HG03039 (cell line): ENCODE results near the gene CDC45.
"Not testable (repeated sequence)": the region's sequence is repeated elsewhere in the genome, so short reads cannot be mapped to it uniquely, and the experiment has no call there.

Experiments
- ATAC-seq: cut with Tn5 transposase; IDR thresholded peaks from one replicate; pipeline ENCODE4 v1.9.1; 2021; ENCODE audit warnings: mild to moderate bottlenecking, moderate library complexity; ENCODE audit not compliant: unreplicated experiment

CDC45 gene

DNA sequence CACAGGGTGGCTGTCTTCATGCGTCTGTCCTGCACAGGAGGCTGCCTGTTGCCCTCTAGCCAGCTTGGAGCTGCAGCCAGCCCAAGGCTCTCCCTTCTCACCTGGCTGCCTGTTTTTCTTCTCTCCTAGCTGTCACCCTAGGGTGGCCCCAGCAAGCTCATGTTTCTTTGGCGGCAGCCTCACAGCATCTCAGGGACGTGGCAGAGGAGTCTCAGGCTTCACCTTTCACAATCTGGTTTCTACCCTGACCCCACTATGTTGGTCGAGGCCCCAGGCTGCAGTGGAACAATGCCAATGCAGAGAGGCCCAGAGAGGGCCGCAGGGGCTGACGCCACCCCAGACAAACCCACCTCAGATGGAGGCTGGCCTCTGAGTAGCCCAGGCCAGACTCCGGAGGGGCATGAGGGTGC lies 47.0 kb downstream of the CDC45 start:
- no peak for ATAC-seq

- ATAC-seq = no peak
These were observed 47.6 kb downstream of the CDC45 start for GRCh38 chr22:19527321-19527721.

DNA sequence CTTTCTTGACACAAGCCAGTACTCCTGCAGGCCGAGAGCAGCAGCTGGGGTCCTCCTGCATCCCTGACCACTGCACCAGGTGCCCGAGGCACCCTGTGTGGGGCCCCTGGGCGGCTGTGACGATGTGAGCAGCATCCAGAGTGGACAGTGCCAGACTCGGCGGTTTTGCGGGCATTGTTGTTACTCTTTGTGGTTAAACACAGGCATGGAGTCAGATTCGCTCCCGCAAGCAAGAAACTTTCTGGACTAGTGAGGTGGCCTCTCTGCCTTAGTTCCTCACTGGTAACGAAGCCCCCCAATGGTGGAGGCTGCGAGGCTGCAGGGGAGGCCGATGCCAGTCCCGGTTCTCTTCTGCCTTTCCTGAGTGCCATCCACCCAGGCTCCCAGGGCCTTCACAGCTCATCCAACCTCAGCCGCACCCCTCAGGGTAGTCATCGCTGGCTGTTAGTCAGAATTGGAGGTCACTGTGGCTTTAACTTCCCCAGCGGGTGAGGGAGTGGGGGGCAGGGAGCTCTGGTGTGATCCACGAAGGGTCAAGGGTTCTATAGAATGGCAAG lies 48.2 kb downstream of the CDC45 start:
- ATAC-seq = no peak

DNA sequence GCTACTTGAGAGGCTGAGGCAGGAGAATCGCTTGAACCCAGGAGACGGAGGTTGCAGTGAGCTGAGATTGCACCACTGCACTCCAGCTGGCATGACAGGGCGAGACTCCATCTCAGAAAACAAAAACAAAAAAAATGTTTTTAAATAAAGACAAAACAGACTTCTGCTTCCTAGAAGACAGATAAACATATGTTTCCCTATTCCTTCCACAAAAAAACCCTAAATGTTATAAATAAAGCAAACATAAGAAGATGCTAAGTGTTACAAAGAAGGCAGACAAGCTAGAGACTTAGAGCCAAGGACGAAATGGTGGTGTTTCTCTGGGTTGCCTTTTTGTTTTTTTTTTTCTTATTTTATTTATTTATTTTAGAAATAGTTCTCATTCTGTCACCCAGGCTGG lies 50.1 kb downstream of the CDC45 start:
- no peak for ATAC-seq

- no peak for ATAC-seq
These were observed 51.0 kb downstream of the CDC45 start for GRCh38 chr22:19530751-19531150.

- ATAC-seq = not testable (repeated sequence)
These were observed 51.6 kb downstream of the CDC45 start for GRCh38 chr22:19531327-19531726.

GRCh38 chr22:19533049-19533626 lies 53.4 kb downstream of the CDC45 start:
- no peak for ATAC-seq

DNA sequence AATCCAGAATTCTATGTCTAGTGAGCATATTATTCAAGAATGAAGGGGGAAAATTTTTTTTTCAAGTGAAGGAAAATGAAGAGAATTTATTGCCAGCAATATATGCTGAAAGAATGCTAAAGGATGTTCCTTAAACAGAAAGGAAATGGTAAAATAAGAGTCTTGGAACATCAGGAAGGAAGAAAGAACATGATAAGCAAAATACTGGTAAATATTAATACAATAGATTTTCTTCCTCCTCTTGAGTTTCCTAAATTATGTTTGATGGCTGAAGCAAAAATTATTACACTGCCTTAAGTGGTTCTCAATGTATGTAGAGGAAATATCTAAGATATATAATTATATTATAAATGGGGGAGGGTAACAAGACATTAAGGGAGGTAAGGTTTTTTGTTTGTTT lies 54.1 kb downstream of the CDC45 start:
- ATAC-seq = no peak

- no peak for ATAC-seq
These were observed 55.3 kb downstream of the CDC45 start for GRCh38 chr22:19535001-19535400.

- no peak for ATAC-seq
These were observed 56.8 kb downstream of the CDC45 start for GRCh38 chr22:19536564-19536963.

DNA sequence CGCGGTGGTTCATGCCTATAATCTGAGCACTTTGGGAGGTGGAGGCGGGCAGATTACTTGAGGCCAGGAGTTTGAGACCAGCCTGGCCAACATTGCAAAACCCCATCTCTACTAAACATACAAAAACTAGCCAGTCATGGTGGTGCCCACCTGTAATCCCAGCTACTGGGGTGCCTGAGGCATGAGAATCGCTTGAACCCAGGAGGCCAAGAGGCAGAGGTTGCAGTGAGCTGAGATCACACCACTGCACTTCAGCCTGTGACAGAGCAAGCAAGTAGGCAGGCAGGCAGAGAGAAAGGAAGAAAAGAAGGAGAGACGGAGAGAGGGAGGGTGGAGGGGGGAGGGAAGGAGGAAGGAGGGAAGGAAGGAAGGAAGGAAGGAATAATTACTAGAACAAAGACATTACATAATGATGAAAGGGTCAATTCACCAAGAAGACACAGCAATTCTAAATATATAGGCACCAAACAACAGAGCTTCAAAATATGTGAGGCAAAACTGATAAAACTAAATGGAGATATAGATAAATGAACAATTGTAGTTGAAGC lies 58.3 kb downstream of the CDC45 start:
- no peak for ATAC-seq

DNA sequence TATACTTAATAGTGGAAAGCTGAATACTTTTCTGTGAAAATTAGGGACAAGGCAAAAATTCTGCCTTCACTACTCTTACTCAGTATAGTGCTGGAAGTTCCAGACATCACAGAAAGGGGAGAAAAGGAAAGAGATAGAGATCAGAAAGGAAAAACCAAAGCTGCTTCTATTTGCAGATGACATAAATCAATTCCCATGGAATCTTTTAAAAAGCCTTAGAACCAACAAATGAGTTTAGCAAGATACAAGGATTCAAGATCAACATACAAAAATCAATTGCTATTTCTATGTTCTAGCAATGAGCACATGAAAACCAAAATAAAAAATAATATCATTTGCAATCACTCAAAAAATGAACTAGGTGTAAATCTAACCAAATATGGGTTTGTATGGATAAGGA lies 60.7 kb downstream of the CDC45 start:
- no peak for ATAC-seq

DNA sequence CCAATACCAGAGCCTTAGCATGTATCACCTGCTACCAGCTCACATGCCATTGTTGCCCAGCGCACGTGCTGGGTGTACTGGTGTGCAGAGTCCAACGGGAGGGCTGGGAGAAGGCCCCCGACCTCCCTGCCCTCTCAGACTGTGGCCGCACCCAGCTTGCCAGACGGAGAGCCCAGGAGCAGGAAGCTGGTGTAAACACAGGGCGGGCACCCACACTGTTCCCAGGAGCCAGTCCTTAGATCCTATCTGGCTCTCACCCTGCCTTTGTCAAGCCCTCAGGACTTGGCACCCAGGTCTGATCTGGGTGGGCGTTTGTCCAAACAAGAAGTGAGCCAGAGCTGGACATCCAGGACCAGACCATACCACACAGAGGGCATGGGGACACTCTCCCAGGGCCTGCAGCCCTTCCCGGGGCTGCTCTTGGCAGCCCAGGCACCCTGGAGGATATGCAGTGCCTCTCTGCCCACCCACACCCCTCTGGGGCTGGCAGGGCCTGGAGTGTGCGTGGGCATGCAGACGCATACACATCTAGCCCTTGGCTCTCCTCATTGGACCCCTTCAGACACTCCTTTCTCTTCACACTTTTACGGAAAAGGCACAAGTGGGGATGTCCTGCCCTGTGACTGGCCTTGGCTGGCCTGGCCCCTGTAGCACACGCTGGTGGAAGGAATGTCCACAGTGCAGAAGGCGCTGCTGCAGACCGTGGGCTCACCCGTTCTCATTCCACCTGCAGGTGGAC lies 64.4 kb downstream of the CDC45 start:
- no peak for ATAC-seq

DNA sequence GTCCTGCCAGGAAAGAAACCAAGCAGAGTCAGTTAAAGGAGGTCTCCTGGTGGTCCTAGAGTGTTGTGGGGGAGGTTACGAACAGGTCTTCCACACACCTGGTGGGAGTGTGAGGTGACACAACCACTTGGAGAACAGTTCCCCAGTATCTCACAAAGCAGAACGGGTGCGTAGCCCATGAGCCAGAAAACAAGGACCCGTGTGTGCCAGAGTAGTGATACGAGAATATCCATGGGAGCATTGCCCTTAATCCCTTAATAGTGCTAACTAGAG lies 66.2 kb downstream of the CDC45 start:
- ATAC-seq = no peak

DNA sequence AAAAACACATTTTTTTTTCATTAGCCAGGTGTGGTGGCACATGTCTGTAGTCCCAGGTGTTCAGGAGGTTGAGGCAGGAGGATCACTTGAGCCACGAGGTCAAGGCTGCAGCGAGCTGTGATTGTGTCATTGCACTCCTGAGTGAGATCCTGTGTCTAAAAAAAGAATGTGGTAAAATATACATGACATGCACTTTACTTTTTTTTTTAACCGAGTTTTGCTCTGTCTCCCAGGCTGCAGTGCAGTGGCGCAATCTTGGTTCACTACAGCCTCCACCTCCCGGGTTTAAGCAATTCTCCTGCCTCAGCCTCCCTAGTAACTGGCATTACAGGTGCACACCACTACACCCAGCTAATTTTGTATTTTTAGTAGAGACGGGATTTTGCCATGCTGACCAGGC lies 67.0 kb downstream of the CDC45 start:
- ATAC-seq = no peak

DNA sequence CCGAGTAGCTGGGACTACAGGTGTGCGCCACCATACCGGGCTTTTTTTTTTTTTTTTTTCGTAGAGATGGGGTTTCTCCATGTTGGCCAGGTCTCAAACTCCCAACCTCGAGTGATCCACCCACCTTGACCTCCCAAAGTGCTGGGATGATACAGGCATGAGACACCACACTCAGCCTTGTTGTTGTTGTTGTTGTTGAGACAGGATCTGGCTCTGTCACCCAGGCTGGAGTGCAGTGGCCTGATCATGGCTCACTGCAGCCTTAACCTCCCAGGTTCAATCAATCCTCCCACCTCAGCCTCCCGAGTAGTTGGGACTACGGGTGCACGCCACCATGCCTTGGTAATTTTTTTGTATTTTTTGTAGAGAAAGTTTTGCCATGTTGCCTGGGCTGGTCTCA lies 67.9 kb downstream of the CDC45 start:
- ATAC-seq = no peak

DNA sequence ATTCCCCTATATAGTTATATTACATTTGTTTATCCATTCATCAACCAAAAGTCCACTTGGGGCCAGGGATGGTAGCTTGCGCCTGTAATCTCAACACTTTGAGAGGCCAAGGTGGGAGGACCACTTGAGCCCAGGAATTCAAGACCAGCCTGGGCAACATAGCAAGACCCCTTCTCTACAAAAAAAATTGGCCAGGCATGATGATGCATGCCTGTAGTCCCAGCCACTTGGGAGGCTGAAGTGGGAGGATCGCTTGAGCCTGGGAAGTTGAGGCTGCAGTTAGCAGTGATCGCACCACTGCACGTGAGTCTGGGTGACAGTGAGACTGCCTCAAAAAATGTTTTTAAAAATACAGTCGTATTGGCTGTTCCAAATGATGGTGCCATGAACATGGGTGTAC lies 68.7 kb downstream of the CDC45 start:
- not testable (repeated sequence) for ATAC-seq

GRCh38 chr22:19548964-19549363 lies 69.2 kb downstream of the CDC45 start:
- no peak for ATAC-seq

- ATAC-seq = no peak
These were observed 69.7 kb downstream of the CDC45 start for GRCh38 chr22:19549428-19549827.

GRCh38 chr22:19550382-19550781 lies 70.7 kb downstream of the CDC45 start:
- no peak for ATAC-seq

GRCh38 chr22:19553201-19553600 lies 73.5 kb downstream of the CDC45 start:
- ATAC-seq = no peak

GRCh38 chr22:19554834-19555404 lies 75.2 kb downstream of the CDC45 start:
- ATAC-seq = no peak
